ENCODE measurements around the gene KLHDC10. TPM values are rescaled to one million over a fixed set of nuclear protein-coding genes. Genes with fewer than 3 reads are reported as not detected.

Gene KLHDC10
- total RNA-seq, 2 experiments from 2014 or later: 7.0 to 8.8 TPM

DNA sequence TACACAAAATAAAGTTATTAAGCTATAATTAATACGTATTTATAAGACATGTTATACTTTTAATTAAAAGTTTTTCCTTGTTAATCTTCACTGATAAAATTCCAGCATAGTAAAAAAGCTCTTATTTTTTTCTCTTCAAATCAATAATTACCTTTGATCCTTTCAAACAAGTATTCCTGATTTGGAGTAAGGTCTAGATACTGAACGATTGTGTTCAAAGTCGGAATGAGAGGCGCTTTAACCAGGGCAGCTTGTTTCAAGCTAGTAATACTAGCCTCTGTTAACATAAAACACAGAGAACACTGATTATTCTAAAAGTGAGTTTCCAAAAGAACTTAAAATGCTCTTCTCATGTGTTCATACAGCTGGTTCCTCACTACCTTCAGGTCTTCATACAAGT is 107.9 kb downstream of the KLHDC10 start:
- POLR2A ChIA-PET: no interaction called here
- TF ChIP-seq, protein P1, sequence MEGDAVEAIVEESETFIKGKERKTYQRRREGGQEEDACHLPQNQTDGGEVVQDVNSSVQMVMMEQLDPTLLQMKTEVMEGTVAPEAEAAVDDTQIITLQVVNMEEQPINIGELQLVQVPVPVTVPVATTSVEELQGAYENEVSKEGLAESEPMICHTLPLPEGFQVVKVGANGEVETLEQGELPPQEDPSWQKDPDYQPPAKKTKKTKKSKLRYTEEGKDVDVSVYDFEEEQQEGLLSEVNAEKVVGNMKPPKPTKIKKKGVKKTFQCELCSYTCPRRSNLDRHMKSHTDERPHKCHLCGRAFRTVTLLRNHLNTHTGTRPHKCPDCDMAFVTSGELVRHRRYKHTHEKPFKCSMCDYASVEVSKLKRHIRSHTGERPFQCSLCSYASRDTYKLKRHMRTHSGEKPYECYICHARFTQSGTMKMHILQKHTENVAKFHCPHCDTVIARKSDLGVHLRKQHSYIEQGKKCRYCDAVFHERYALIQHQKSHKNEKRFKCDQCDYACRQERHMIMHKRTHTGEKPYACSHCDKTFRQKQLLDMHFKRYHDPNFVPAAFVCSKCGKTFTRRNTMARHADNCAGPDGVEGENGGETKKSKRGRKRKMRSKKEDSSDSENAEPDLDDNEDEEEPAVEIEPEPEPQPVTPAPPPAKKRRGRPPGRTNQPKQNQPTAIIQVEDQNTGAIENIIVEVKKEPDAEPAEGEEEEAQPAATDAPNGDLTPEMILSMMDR (IDR thresholded peaks at IDR 0.05): no peak
- no peaks in the 10 kb centered on the region for H3K9me3 Mint-ChIP-seq
- H3K9me3 ChIP-seq (ENCODE audit: control insufficient read depth in 1 of 2, insufficient read depth in 1 of 2, low read length in 2 of 2): no peaks in the 10 kb centered on the region
- H3K27me3 Mint-ChIP-seq: no peaks in the 10 kb centered on the region
- no peaks in the 10 kb centered on the region for H3K4me1 ChIP-seq (ENCODE audit: insufficient read depth, low read length)
- H3K4me3 Mint-ChIP-seq: no peak overlapping the region
- H3K27me3 ChIP-seq (ENCODE audit: control insufficient read depth in 1 of 2, insufficient read depth in 2 of 2, low read length in 2 of 2): no peaks in the 10 kb centered on the region
- no peak overlapping the region for H3K27ac ChIP-seq (ENCODE audit: low read depth in 1 of 2, low read length in 2 of 2)
- no peak for DNase-seq
- H3K4me1 Mint-ChIP-seq (ENCODE audit: low read depth): no peaks in the 10 kb centered on the region
- ATAC-seq (ENCODE audit: poor library complexity): no peak
- intact Hi-C loops (cut with DNase I, micrococcal nuclease): no loop called here
- peaks cover 61% of the 10 kb centered on the region for H3K36me3 ChIP-seq (ENCODE audit: insufficient read depth, low read length)
- no peak overlapping the region for H3K4me3 ChIP-seq (ENCODE audit: low read length)
- CTCF ChIA-PET: no interaction called here
- H3K36me3 Mint-ChIP-seq (ENCODE audit: low read depth): peaks cover 85% of the 10 kb centered on the region
- H3K27ac Mint-ChIP-seq: no peak overlapping the region

DNA sequence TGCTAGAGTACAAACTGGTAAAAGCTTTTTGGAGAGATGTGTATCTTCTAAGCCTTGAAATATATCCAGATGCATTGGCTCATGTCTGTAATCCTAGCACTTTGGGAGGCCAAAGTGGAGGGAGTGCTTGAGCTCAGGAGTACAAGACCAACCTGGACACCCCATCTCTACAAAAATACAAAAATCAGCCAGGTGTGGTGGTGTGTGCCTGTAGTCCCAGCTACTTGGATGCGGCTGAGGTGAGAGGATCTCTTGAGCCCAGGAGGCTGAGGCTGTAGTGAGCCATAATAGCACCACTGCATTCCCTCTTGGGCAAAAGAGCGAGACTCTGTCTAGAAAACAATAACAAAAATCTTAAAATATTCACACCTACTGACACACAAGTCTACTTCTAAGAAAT is 109.3 kb downstream of the KLHDC10 start:
- H3K36me3 ChIP-seq (ENCODE audit: insufficient read depth, low read length): peaks cover 58% of the 10 kb centered on the region
- Mint-ChIP-seq H3K27ac (no peak overlapping the region), H3K27me3 (no peaks in the 10 kb centered on the region), H3K4me3 (no peak overlapping the region), H3K4me1 (ENCODE audit: low read depth) (no peaks in the 10 kb centered on the region), H3K36me3 (ENCODE audit: low read depth) (peaks cover 85% of the 10 kb centered on the region), H3K9me3 (no peaks in the 10 kb centered on the region)
- H3K4me1 ChIP-seq (ENCODE audit: insufficient read depth, low read length): no peaks in the 10 kb centered on the region
- H3K9me3 ChIP-seq (ENCODE audit: control insufficient read depth in 1 of 2, insufficient read depth in 1 of 2, low read length in 2 of 2): no peaks in the 10 kb centered on the region
- CTCF ChIA-PET: no interaction called here
- POLR2A ChIA-PET: no interaction called here
- no peak for ATAC-seq (ENCODE audit: poor library complexity)
- no peak overlapping the region for H3K4me3 ChIP-seq (ENCODE audit: low read length)
- intact Hi-C loops (cut with DNase I, micrococcal nuclease): no loop called here
- H3K27me3 ChIP-seq (ENCODE audit: control insufficient read depth in 1 of 2, insufficient read depth in 2 of 2, low read length in 2 of 2): no peaks in the 10 kb centered on the region
- TF ChIP-seq, protein P1 (IDR thresholded peaks at IDR 0.05): no peak
- no peak overlapping the region for H3K27ac ChIP-seq (ENCODE audit: low read depth in 1 of 2, low read length in 2 of 2)
- no peak for DNase-seq

DNA sequence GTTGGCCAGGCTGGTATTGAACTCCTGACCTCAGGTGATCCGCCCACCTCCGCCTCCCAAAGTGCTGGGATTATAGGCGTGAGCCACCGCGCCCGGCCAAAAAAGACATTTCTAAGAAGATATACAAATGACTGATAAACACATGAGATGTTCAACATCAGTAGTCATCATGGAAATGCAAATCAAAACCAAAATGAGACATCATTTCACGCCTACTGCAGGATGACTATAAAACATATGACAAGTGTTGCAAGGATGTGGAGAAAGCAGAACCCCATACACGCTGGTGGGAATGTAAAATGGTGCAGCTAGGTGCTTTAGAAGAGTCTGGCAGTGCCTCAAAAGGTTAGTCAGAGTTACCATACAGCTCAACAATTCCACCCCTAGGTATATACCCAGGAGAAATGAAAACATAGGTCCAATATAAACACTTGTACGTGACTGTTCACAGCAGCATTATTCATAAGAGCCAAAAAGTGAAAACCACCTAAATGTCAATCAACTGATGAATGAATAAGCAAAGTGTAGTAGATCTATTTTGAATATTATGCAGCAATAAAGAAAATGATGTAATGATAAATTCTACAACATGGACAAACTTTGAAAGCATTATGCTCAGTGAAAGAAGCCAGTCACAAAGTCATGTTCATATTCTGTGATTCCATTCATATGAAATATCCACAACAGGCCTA is 110.4 kb downstream of the KLHDC10 start:
- H3K27ac Mint-ChIP-seq: no peak overlapping the region
- H3K36me3 ChIP-seq (ENCODE audit: insufficient read depth, low read length): peaks cover 62% of the 10 kb centered on the region

More for the DNA sequence above, 110.4 kb downstream of the KLHDC10 start:
- intact Hi-C loops (cut with DNase I, micrococcal nuclease): no loop called here
- H3K9me3 ChIP-seq (ENCODE audit: control insufficient read depth in 1 of 2, insufficient read depth in 1 of 2, low read length in 2 of 2): no peaks in the 10 kb centered on the region
- peaks cover 84% of the 10 kb centered on the region for H3K36me3 Mint-ChIP-seq (ENCODE audit: low read depth)
- no peaks in the 10 kb centered on the region for H3K4me1 ChIP-seq (ENCODE audit: insufficient read depth, low read length)
- ChIA-PET POLR2A (interaction anchor here (1.3 kb wide), 1 partner anchor 25 kb away, joined by 3 read pairs; the partner anchor contains the start of gene TMEM209), CTCF (no interaction called here)
- TF ChIP-seq, protein P1 (IDR thresholded peaks at IDR 0.05): no peak
- H3K9me3 Mint-ChIP-seq: no peaks in the 10 kb centered on the region
- DNase-seq: no peak
- peaks cover 3% of the 10 kb centered on the region for H3K4me1 Mint-ChIP-seq (ENCODE audit: low read depth)
- no peak for ATAC-seq (ENCODE audit: poor library complexity)
- H3K27me3 Mint-ChIP-seq: no peaks in the 10 kb centered on the region
- no peak overlapping the region for H3K27ac ChIP-seq (ENCODE audit: low read depth in 1 of 2, low read length in 2 of 2)
- H3K27me3 ChIP-seq (ENCODE audit: control insufficient read depth in 1 of 2, insufficient read depth in 2 of 2, low read length in 2 of 2): no peaks in the 10 kb centered on the region
- H3K4me3 Mint-ChIP-seq: no peak overlapping the region
- H3K4me3 ChIP-seq (ENCODE audit: low read length): no peak overlapping the region
